Smooth muscle cell (in vitro differentiated cells): ENCODE data around the gene TAAR8. TPM values are rescaled to one million over a fixed set of nuclear protein-coding genes. Genes with fewer than 3 reads are reported as not detected.

Experiments used
- DNase-seq: peaks from one replicate; lab custom pipeline; 2025; ENCODE audit not compliant: unreplicated experiment; lab: John Stamatoyannopoulos, UW
- H2AFZ ChIP-seq: fragments of 200-600 bp; sonication (generic); 2 replicates; pipeline ENCODE4 v1.6.0; 2016; ENCODE audit warnings: antibody characterized with exemption, low read depth, mild to moderate bottlenecking
- H3F3A ChIP-seq: fragments of 200-600 bp; sonication (generic); 2 replicates; pipeline ENCODE4 v1.6.0; 2017; ENCODE audit warnings: antibody characterized with exemption, low read depth
- H3K27ac ChIP-seq: fragments of 200-600 bp; sonication (generic); 2 replicates; pipeline ENCODE4 v1.5.1; 2016; ENCODE audit warnings: low read depth, mild to moderate bottlenecking
- H3K27me3 ChIP-seq: fragments of 200-600 bp; sonication (generic); 2 replicates; pipeline ENCODE4 v1.6.1; 2016; ENCODE audit warnings: low read depth, mild to moderate bottlenecking
- H3K36me3 ChIP-seq: fragments of 200-600 bp; sonication (generic); 2 replicates; pipeline ENCODE4 v1.5.1; 2016; ENCODE audit warnings: low read depth
- H3K4me1 ChIP-seq: fragments of 200-600 bp; sonication (generic); 2 replicates; pipeline ENCODE4 v1.5.1; 2016; ENCODE audit warnings: low read depth
- H3K4me2 ChIP-seq: fragments of 200-600 bp; sonication (generic); 2 replicates; pipeline ENCODE4 v1.6.0; 2016; ENCODE audit warnings: mild to moderate bottlenecking
- H3K4me3 ChIP-seq: fragments of 200-600 bp; sonication (generic); 2 replicates; pipeline ENCODE4 v1.5.1; 2016; ENCODE audit warnings: mild to moderate bottlenecking
- H3K79me2 ChIP-seq: fragments of 200-600 bp; sonication (generic); 2 replicates; pipeline ENCODE4 v1.6.0; 2016; ENCODE audit warnings: low read depth, mild to moderate bottlenecking
- H3K9ac ChIP-seq: fragments of 200-600 bp; sonication (generic); 2 replicates; pipeline ENCODE4 v1.6.0; 2016; ENCODE audit warnings: low read depth
- H3K9me3 ChIP-seq: fragments of 200-600 bp; sonication (generic); replicated peaks from 2 replicates; pipeline ENCODE4 v1.5.1; 2016; ENCODE audit warnings: low read depth
- H4K20me1 ChIP-seq: fragments of 200-600 bp; sonication (generic); 2 replicates; pipeline ENCODE4 v1.6.0; 2016; ENCODE audit warnings: low read depth
- WGBS: methylation state at CpG from one replicate; pipeline ENCODE4 v1.1.7; 2016; ENCODE audit warnings: low lambda C conversion rate; 5-methylcytosine and 5-hydroxymethylcytosine counted together
- polyA plus RNA-seq: library from polyadenylated mRNA; unstranded; fragments of >200 nt; fragmentation: Nextera tagmentation; extraction: Ambion mirVana; gene quantifications from 2 replicates; pipeline ENCODE4 v1.2.1, GENCODE V29; 2016
- total RNA-seq: library from RNA; depleted of rRNA; stranded (reverse); fragments of >200 nt; gene quantifications from 2 replicates; pipeline ENCODE4 v1.2.3, GENCODE V29; 2014
- TF ChIP-seq, protein P1 (sequence below): fragments of 200-600 bp; sonication (generic); IDR thresholded peaks from 2 replicates; pipeline ENCODE4 v1.5.1; 2017; ENCODE audit warnings: borderline replicate concordance, mild to moderate bottlenecking, antibody characterized with exemption; ENCODE audit not compliant: insufficient read depth, poor library complexity, severe bottlenecking

The TAAR8 gene
- total and polyA plus RNA-seq, 2 experiments from 2014 or later: not detected

DNA sequence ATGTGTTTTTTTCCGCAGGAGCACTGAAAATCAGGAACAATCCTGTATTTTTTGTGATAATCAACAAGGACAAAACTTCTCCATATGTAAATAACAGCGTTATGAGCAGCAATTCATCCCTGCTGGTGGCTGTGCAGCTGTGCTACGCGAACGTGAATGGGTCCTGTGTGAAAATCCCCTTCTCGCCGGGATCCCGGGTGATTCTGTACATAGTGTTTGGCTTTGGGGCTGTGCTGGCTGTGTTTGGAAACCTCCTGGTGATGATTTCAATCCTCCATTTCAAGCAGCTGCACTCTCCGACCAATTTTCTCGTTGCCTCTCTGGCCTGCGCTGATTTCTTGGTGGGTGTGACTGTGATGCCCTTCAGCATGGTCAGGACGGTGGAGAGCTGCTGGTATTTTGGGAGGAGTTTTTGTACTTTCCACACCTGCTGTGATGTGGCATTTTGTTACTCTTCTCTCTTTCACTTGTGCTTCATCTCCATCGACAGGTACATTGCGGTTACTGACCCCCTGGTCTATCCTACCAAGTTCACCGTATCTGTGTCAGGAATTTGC is 17.8 kb downstream of the TAAR8 start, which contains the start of gene TAAR6:
Gene TAAR6, plus strand, starts transcription at position 102 of the 557 bp plus-strand sequence. Its CDS starts 0 bp downstream, at position 102.
- H3K4me2 ChIP-seq: no peak within 1 kb of the TSS
- no peaks in the 10 kb centered on the region for H3K4me1 ChIP-seq
- WGBS: 92% methylated on average over 15 of the region's 15 CpGs
- TF ChIP-seq, protein P1, sequence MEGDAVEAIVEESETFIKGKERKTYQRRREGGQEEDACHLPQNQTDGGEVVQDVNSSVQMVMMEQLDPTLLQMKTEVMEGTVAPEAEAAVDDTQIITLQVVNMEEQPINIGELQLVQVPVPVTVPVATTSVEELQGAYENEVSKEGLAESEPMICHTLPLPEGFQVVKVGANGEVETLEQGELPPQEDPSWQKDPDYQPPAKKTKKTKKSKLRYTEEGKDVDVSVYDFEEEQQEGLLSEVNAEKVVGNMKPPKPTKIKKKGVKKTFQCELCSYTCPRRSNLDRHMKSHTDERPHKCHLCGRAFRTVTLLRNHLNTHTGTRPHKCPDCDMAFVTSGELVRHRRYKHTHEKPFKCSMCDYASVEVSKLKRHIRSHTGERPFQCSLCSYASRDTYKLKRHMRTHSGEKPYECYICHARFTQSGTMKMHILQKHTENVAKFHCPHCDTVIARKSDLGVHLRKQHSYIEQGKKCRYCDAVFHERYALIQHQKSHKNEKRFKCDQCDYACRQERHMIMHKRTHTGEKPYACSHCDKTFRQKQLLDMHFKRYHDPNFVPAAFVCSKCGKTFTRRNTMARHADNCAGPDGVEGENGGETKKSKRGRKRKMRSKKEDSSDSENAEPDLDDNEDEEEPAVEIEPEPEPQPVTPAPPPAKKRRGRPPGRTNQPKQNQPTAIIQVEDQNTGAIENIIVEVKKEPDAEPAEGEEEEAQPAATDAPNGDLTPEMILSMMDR: no peak
- no peaks in the 10 kb centered on the region for H3K36me3 ChIP-seq
- H3K27me3 ChIP-seq: peaks cover 13% of the 10 kb centered on the region
- no peaks in the 10 kb centered on the region for H3K79me2 ChIP-seq
- H3K27ac ChIP-seq: no peak within 1 kb of the TSS
- H2AFZ ChIP-seq: no peak within 1 kb of the TSS
- no peaks in the 10 kb centered on the region for H3F3A ChIP-seq
- DNase-seq: no peak
- H3K9me3 ChIP-seq: no peaks in the 10 kb centered on the region
- H3K4me3 ChIP-seq: no peak within 1 kb of the TSS
- no peak within 1 kb of the TSS for H3K9ac ChIP-seq
- H4K20me1 ChIP-seq: no peaks in the 10 kb centered on the region

DNA sequence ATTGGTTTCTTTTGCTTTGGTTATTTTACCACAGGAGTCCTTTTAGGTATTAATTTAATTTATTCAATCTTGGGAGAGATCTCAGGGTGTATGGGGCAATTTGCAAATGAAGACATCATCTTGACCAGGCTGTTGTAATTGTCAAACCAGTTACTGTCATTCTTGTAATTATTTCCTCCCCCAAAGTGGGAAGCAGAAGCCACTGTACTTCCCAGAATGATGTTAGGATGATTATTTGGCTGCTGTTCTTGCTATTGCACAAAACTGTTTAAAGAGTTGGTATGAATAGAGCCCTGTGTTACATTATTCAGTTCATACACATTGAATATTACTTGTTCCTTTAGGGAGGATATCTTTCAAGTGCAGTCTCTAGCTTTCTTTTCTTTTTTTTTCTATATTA is 19.3 kb downstream of the TAAR8 start:
- Histone ChIP-seq H3K9ac (no peak overlapping the region), H3K27me3 (peaks cover 13% of the 10 kb centered on the region)
- TF ChIP-seq, protein P1: no peak

DNA sequence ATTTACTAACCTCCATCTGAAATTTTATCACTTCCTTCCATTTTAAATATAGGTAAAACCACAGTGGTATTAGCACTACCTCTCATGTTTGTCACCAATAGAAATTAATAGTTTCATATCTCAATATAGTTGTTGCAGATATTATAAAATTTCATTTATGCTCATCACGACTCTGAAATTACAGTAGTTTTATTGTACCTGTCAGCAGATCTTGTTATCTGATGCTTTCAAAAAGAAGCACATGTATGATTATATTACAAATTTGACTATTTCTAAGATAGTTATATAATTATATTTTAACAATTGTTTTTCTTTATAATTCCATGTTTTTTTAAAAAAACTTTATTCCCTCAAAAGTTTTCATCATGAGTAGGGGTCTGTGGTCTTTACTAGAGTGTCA is 32.2 kb downstream of the TAAR8 start:
- no peaks in the 10 kb centered on the region for H3K4me1 ChIP-seq
- H3K4me3 ChIP-seq: no peak overlapping the region
- no peak overlapping the region for H2AFZ ChIP-seq
- TF ChIP-seq, protein P1: no peak
- no peak for DNase-seq
- H3K27ac ChIP-seq: no peak overlapping the region
- no peaks in the 10 kb centered on the region for H3K9me3 ChIP-seq
- H3F3A ChIP-seq: no peaks in the 10 kb centered on the region
- H4K20me1 ChIP-seq: no peaks in the 10 kb centered on the region
- no peaks in the 10 kb centered on the region for H3K27me3 ChIP-seq
- no peaks in the 10 kb centered on the region for H3K79me2 ChIP-seq
- no peak overlapping the region for H3K4me2 ChIP-seq
- WGBS: 86% methylated on average over 1 of the region's 1 CpG
- H3K36me3 ChIP-seq: no peaks in the 10 kb centered on the region
- no peak overlapping the region for H3K9ac ChIP-seq

More for the DNA sequence above, 19.3 kb downstream of the TAAR8 start:
- Histone ChIP-seq H3K36me3 (no peaks in the 10 kb centered on the region), H3K9me3 (no peaks in the 10 kb centered on the region), H3K4me2 (no peak overlapping the region), H3K4me1 (no peaks in the 10 kb centered on the region), H3F3A (no peaks in the 10 kb centered on the region), H4K20me1 (no peaks in the 10 kb centered on the region), H3K27ac (no peak overlapping the region), H2AFZ (no peak overlapping the region), H3K4me3 (no peak overlapping the region), H3K79me2 (no peaks in the 10 kb centered on the region)
- DNase-seq: no peak

DNA sequence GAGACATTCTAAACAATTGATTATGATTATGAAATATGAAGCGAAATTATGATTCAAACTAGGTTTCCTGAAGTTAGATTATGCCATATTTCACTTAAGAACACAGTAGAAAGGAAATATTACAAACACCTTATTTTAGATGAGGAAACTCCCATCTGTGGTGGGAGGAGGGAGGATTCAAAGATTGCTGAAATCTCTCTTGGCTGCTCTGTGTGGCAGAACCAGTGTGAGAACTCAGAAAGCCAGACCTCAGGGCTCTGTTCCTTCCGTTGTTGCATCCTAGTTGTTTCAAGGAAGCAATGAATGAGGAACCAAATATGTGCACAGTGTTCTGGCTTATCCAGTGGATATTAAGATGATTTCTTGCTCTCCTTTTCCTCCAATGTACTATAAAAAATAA is 35.0 kb downstream of the TAAR8 start:
- H3K27me3 ChIP-seq: peaks cover 7% of the 10 kb centered on the region
- WGBS: 73% methylated on average over 2 of the region's 2 CpGs
- no peaks in the 10 kb centered on the region for H4K20me1 ChIP-seq
- H3K36me3 ChIP-seq: no peaks in the 10 kb centered on the region
- H3K4me2 ChIP-seq: no peak overlapping the region
- no peak overlapping the region for H3K4me3 ChIP-seq
- DNase-seq: no peak
- no peak overlapping the region for H2AFZ ChIP-seq
- no peaks in the 10 kb centered on the region for H3F3A ChIP-seq
- no peaks in the 10 kb centered on the region for H3K4me1 ChIP-seq
- no peaks in the 10 kb centered on the region for H3K79me2 ChIP-seq
- no peak overlapping the region for H3K27ac ChIP-seq
- H3K9me3 ChIP-seq: no peaks in the 10 kb centered on the region
- no peak overlapping the region for H3K9ac ChIP-seq
- TF ChIP-seq, protein P1: no peak
